ENCODE data around the gene POLR3E.

- TF ChIP-seq CTCF (IDR thresholded peaks at IDR 0.05; ENCODE audit: extremely low read depth in 1 of 2, insufficient read depth in 1 of 2, low read depth in 1 of 2, low read length in 2 of 2) (no peak), JUN (IDR thresholded peaks at IDR 0.05; ENCODE audit: borderline replicate concordance, insufficient read depth, insufficient read length, low read depth) (no peak), EZH2 (IDR thresholded peaks at IDR 0.05; ENCODE audit: borderline replicate concordance, low read depth, low read length, severe bottlenecking) (no peak), POLR2AphosphoS5 (IDR thresholded peaks at IDR 0.05; ENCODE audit: insufficient read depth, low read depth, low read length) (no peak), POLR2A (IDR thresholded peaks at IDR 0.05; ENCODE audit: low read depth, low read length) (no peak), MAX (IDR thresholded peaks at IDR 0.05; ENCODE audit: insufficient read depth, insufficient read length) (no peak), FOS (IDR thresholded peaks at IDR 0.05; ENCODE audit: borderline replicate concordance, insufficient read depth, low read length) (no peak), MYC (IDR thresholded peaks at IDR 0.05; ENCODE audit: low read depth, low read length) (no peak)
These were observed 19.2 kb downstream of the POLR3E start for GRCh38 chr16:22316411-22316811.
